HG03060 (cell line): Measurements from ENCODE around the gene BCL11B.

Experiments used
- ATAC-seq: cut with Tn5 transposase; IDR thresholded peaks from one replicate; pipeline ENCODE4 v1.9.1; 2021; ENCODE audit warnings: low read depth, moderate number of reproducible peaks; ENCODE audit not compliant: unreplicated experiment

BCL11B gene

DNA sequence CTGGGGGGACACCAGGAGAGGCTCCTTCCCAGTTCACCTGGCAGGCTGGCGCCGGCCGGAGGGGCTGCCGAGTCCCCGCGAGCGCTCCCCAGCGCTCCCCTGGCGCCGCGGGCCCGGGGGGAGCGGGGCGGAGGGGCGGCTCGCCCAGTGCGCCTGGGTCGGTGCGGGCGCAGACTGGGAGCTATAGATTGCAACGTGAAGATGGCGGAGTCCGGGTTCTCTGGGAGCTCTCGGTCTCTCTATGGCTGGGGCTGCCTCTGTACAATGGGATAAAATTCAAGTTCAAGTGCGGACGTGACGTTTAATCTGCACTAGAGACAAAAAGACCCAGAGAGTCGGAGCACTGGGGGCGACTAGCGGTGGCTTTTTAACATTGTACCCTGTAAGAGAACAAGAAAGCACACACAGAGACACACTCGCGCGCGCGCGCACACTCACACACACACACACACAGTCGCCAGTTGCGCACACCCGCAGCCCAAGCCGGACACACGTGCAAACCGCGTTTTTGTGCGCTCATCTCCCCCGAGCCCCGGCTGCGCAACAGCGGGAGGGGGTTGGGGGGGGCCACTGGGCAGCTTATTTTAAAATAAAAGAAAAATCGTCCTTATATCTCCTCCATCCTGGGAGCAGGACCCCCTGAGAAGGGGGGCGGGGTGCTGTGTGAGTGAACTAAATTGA lies at the start of gene BCL11B:
Gene BCL11B (minus strand): TSS at position 247 of the 681 bp plus-strand sequence. CDS start 979 bp downstream, outside the sequence.
- peak; percentile 97 for ATAC-seq

DNA sequence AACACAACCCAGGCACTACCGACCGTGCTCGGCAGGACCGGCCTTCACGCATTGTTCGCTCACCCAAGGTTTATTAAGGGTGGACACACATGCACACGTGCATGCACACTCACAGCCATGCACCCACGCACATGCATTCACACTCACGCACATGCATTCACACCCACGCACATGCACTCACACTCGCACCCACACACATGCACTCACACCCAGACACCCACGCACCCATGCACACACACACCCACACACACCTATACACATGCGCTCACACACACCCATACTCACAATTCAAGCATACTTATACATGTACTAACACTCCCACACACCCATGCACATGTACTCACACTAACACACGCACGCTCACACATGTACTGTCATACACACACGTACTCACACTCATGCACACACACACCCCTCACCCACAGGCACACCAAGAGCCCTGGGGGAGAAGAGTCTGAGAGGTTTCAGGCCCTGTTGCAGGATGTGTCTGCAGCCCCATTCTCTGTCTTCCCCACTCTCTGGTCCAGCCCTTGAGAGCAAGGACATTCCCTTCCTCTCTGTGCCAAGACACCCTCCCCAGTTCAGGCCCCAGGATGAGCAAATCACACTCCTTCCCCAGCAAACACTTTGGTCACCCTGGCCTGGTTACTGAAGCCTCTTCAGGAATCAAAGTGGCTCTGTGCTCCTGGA lies 49.4 kb upstream of the BCL11B start:
- ATAC-seq, result no peak

DNA sequence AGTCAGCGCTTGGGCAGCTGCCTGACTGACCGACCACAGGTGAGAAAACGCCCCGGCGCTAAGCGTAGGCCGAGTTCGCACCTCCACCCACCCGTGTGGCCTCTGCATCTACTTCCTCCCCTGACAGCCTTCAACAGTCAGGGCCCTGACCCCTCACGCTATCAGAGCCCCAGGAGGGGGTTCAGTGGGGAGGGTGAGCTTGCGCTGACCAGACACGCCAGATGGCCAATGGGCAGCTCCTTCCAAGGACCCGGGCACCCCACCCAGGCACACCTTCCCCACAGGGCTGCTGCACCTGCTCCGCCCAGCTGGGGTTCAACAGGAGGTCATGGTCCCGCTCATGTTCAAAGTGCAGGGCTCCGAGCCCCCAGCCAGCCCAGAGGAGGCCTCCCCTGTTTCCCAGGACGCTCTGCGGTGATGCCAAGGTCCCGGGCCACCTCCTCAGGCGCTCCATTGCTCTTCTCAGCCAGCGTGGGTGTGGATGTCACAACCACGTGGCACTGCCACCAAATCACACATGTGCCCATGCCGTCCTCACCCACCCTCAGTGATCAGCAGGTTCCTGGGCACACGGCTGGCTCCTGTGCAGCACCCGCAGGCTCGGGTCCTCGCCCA lies 48.7 kb upstream of the BCL11B start:
- ATAC-seq, result no peak

DNA sequence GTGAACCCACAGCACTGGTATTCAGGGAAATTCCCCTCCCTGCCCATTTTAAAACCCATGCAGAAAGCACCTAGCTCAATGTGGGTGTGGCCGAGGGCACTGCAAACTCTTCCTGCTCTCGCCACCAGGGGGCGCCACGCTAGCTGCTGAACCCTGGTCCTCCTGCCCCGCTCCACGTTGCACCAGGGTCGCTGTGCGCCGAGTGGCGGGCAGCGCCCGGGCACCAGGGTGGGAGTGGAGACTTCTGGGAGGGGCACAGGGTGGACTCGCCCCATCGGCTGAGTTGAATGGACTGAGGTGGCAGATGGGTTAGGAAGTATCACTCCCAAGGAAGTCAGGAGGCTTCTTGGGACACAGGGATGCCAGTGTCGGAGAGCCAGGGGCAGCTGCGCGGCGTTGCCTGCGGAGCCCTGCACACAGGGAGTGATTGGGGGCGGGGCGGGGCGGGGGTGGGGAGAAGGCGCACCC lies 48.1 kb upstream of the BCL11B start:
- ATAC-seq, result peak; percentile 44

DNA sequence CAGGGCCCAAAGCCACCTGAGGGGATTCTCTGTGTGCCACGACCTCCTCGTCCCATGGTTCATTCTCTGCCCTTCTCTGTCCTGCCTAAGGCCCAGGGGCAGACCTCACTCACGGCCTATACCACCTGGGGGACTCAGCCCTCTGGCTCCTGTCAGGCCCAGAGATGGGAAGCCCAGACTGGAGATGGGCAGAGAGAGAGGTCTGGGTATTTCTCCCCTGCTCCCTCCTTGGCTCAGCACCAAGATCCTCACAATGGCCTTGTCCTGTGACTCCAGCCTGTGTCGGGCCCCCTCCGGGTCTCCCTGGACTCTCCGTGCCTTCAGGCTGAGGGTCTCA lies 46.9 kb upstream of the BCL11B start:
- ATAC-seq, result no peak

DNA sequence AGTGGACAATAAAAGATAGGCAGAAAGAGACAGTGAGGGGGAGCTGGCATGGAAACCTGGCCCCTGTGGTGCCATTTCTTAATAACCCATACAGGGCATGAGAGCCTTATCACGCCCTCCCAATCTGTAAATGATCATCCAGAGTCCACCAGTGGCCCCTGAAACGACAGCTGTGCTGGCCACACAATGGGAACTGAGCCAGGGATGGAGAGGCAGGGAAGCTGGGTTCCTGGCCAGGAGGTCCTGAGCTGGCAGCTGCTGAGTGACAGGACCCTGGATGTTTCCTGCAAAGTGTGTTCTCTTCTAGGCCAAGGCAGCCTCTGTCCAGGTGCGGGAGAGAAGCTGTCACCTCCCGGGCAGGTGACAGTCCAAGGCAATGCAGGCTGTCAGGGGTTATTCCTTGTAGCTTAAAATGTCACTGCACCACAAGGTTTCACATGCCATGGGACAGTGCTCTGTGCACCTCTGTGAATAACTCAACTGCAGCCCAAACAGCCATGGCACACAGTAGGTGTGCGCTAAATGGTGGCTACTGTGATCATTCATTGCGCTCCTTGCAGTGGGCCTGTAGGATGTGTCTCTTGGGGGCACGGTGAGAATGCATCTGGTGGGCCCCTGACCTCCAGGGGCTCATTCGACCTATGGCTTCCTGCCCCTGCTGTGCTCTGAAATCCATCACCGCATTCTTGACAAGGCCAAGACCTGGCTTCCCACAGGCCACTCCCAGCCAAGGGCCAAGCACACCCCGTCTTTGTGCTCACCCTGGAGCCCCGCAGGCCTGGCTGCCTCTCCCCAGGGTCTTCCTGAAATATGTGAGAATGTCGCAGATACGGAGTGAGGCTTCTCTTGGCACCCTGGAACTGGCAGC lies 46.3 kb upstream of the BCL11B start:
- no peak for ATAC-seq

DNA sequence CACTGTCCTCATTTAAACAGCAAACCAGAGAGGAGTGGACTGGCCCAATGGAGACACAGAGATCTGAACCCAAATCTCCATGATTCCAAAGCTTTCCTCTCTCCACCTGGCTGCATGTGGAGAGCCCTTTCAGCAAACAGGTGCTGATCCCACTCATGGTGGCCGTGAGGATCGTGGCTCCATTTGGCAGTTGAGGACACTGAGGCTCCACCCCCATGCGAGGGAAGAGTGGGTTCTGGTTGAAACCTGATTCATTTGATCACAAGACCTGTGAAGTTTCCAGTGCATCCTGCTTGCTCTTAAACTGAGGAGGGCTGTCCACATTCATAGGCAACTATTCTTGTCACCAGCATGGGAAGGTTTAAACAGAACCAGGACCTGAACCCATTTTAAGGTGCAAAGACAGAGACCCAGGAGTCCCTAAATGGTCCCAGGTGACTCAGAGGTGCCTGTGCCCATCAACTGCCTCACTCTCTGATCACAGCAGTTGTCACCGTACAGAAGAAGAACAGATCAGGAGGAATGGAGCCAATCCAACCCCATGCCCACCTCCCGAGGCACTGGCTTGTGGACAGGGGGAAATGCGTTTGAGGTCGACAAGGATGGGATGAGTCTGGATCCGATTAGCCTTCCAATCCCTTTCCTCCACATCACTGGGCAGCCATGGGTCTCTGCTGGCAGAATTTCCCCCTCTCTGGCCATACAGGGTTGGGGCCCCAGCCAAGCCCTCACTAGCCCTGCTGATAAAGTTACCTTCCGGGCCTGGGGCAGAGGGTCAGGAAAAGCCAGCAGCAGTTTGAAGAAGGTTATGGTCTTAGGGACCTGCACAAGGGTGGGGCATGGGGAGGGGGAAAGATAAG lies 45.5 kb upstream of the BCL11B start:
- no peak for ATAC-seq

DNA sequence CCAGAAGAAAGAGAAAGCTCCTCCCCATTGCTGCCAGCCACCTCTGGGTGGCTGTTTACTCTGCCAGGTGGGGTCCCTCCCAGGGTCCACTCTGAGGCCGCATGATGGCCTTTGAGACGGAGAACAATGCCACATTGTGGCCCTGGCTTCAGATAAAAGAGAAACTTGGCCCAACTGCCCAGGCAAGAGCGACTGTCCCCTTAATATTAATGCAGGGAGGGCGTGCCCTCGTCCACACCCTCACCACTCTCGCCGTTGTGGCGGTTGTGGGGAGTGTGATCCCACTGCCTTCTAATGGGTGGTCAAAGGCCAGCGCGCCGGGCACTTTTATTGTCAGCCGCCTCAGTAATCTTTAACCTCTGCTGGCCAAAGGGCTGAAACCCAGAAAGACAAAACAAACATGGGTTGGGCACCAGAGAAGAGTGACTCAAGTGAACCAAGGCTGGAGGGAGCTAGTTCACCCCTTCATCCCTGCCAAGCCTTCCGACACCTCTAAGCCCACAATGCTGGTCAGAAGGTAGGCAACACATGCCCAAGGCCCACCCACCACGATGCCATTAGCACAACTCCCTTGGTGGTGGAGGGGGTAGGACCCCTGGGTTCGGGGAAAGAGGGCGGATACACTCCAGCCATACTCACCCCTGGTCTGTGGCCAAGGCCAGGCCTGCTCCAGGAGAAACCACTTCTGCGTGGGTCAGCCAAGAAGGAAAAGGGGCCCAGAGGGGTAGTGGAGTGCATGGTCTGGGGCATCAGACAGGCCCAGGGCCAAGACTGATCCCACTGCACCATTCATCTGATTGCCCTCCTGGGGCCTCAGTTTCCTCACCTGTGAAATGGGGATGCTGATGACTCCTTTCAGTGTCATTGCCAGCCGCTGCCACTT lies 44.5 kb upstream of the BCL11B start:
- ATAC-seq, result no peak

DNA sequence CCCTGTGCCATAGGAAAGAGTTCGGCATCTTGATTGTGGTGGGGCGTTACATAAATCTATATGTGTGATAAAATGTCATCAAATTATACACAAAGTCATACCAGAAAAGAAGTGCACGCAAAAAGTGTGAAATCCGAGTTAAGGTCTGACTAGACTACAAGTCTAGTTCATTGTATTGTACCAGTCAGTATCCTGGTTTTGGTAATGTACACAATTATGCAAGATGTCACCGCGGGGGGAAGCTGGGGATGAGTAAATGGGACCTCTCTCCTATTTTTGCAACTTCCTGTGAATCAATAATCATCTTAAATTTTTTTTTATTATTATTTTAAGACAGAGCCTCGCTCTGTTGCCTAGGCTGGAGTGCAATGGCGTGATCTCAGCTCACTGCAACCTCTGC lies 43.2 kb upstream of the BCL11B start:
- ATAC-seq, result no peak

DNA sequence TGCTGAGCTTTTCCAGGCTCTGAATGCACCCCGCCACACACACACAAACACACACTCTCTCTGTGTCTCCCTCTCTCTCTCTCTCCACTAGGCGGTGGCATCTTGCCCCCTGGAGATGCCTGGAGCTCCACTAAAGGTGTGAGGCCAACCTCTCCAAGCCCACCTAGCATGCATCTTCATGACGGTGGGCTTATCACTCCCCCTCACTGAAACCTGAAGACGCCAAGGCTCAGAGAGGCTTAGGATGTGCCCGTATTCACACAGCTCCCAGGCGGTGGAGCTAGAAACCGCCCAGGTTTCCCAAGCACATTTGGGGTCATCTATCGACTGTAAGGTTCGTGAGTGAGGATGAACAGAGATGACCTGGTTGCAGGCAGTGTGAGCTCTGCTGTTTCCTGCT lies 42.6 kb upstream of the BCL11B start:
- no peak for ATAC-seq

DNA sequence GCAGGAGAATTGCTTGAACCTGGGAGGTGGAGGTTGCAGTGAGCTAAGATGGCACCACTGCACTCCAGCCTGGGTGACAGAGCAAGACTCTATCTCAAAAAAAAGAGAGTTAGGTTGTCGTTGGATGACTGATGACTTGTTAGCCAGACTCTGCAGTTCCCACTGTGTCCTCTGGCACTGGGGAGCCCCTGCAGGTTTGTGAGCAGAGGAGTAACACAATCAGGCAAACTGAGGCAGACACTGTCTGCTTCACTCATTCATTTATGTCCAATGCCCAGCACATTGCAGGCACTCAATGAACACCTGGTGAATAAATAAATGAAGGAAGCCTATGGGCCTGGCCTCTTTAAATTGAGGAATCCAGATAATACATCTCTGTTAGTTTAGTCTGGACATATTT lies 41.2 kb upstream of the BCL11B start:
- no peak for ATAC-seq

DNA sequence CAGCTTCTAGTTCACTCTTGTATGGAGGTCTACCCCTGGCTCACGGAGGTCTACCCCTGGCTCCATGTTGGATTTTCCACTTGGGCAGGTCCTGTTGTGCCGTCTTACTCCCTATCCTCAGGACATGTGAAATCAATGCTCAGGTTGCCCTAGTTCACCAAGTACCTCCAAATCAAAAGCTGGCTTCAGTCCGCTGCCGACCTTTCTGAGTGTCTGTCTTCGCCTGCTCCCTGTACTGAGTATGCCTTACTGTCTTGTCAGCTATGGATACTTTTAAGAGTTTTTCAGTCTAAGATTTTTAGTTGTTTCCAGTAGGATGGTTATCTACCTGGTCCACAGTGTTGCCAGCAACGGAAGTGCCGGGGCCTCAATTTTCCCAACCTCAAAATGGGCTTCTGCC lies 40.1 kb upstream of the BCL11B start:
- ATAC-seq, result no peak

DNA sequence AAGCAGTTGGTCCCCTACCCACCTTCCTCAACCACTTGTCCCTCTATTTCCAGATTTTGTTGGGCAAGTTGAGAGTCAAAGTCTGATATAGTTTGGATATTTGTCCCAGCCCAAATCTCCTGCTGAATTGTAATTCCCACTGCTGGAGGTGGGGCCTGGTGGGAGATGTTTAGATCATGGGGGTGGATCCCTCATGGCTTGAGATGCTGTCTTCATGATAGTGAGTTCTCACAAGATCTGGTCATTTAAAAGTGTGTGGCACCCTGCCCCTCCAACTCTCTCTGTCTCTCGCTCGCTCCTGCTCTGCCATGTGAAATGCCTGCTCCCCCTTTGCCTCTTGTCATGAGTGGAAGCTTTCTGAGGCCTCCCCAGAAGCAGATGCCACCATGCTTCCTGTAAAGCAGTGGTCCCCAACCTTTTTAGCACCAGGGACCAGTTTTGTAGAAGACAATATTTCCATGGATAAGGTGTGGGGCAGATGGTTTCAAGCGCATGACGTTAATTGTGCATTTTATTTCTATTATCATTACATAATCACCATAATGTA lies 37.3 kb upstream of the BCL11B start:
- no peak for ATAC-seq

DNA sequence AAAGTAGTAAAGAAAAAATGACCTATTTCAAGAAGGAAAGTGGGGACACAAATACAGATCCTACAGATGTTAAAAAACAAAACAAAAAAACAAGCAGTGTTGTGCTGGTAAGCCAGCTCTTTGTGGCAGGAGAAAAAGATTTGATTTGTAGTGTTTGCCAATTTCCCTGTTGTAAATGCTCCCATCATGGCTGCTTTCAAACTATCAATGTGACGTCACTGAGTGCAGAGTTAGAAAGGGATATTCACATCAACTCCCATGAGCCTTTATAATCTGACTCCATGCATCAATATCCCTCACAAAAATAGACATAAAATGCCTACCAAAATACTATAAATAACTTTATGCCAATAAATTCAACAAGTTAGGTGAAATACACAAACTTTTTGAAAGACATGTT lies 32.2 kb upstream of the BCL11B start:
- no peak for ATAC-seq

DNA sequence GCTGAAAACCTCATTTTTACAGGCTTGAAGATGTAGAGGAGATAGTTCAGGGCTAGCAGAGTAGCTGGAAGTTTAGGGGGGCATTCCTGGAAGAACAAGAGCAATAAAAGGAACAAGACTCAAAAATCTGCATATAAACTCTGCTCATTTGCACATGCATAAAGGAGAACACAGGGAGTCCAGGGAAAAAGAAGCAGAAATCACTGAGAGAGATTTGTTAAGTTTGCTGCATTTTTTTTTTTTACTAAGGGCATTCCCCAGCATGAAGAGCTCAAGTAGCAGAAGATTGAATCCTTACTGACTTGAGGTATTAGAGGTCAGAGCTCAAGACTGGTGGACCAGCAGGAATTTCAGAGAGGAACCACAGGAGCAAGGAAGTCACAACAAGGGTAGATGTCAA lies 28.2 kb upstream of the BCL11B start:
- ATAC-seq, result no peak

DNA sequence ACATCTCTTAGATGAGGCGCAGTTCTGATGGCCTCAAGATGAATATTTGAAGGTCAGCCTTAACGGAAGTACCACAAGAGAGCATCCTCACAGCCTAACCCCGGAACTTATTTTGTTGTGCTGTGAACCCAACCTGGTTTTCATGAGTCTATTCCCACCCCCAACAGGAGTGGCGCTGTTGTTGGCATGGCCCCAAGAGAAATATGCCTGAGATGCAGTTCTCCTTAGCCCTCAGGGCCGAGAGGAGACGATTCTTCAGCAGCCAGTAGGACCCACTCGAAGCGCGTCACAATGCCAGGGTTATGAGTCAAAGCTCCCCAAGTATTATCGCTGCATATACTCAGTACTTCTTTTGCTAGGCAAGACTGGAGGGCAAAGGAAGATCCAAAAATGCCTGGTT lies 24.5 kb upstream of the BCL11B start:
- no peak for ATAC-seq

DNA sequence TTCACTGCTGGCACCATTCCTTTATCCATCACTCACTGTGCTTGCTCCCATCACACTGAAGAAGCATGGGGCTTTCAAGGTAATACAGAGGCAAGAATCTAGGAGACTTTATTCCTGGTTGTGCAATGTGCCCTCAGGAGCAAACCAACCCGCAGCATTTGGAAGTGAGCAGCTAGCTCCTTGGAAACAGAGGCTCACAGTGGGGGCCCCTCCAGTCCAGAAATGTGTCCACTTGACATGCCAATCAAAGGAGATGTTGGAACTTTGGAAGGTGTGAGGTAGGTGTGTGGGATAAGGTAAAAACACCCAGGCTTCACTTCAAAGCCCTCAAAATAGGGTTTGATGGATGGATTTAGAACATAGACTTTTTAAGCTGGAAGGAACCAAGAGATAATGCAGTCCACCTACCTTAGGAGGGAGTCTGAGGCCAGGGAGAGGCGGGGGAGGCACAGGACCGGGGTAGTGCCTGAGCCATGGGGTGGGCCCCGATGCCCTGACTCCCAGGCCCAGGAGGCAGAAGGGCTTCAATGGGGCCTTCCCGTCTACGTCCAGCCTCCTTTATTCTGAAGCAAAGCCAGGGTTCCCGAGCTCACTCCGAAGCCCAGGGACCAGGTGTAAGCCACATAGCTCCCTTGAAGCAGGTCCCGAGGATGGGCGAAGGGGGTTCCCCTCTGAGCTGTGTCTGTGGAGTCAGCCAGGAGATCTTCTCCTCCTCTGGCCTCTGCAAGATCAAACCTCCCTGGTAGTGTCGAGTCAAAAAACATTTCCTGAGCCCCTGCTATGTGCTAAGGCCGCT lies 17.6 kb upstream of the BCL11B start:
- ATAC-seq, result no peak

DNA sequence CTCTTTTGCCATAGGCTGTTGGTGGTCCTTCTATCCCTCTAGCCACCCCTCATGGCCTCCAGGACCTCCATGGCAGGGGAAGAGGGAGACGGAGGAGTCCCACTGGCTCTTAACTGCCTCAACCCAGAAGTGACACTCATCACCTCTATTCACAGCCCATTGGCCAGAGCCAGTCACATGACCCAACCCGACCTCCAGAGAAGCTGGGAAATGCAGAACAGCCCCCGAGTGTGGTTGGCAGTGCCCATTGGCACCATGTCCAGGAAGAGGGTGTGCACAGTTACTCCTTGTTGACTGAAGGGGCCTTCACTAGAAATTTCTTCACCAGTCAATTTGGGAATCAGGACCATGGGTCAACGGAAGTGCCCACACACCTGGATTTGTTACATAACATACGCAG lies 17.0 kb upstream of the BCL11B start:
- no peak for ATAC-seq
